Body of pancreas (tissue), 4 donors: Measurements from ENCODE around the gene RFFL.

ENCODE experiments used
- POLR2A ChIP-seq, 3 donors: fragments of 450-650 bp; IDR thresholded peaks; one replicate each; pipeline ENCODE4 v1.6.1; 2016; ENCODE audit warnings: antibody characterized with exemption in 3 of 3, mild to moderate bottlenecking in 2 of 3
- TF ChIP-seq, protein P1 (sequence below), 7 experiments: fragments of 450-650 bp in 4 of 7; fragments of 200-600 bp in 3 of 7; sonication (generic) in 3 of 7; IDR thresholded peaks; one replicate each; pipeline ENCODE4 v1.5.1; 2016 to 2019; ENCODE audit warnings: antibody characterized with exemption in 7 of 7

DNA sequence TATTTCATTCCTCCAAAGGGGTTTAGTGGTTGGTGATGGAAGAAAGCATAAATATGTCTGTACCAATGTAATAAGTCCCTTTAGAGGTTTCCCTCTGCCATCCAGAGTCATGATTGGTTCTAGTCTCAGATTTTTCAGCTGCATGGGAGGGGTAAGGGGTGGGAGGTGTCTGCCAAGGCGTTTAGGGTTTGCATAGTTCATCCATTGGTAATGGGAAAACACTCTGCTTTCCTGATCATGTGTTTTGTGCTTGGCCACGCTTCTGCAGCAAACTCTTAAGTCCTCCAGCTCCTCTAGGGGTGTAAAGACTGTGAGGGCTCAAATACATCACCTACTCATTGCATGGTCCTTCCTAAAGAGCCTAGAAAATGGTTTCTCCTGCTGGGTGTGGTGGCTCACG lies 53.4 kb downstream of the RFFL start:
- TF ChIP-seq, protein P1, sequence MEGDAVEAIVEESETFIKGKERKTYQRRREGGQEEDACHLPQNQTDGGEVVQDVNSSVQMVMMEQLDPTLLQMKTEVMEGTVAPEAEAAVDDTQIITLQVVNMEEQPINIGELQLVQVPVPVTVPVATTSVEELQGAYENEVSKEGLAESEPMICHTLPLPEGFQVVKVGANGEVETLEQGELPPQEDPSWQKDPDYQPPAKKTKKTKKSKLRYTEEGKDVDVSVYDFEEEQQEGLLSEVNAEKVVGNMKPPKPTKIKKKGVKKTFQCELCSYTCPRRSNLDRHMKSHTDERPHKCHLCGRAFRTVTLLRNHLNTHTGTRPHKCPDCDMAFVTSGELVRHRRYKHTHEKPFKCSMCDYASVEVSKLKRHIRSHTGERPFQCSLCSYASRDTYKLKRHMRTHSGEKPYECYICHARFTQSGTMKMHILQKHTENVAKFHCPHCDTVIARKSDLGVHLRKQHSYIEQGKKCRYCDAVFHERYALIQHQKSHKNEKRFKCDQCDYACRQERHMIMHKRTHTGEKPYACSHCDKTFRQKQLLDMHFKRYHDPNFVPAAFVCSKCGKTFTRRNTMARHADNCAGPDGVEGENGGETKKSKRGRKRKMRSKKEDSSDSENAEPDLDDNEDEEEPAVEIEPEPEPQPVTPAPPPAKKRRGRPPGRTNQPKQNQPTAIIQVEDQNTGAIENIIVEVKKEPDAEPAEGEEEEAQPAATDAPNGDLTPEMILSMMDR (IDR thresholded peaks at IDR 0.05): no peak
- TF ChIP-seq POLR2A (IDR thresholded peaks at IDR 0.05): no peak
